ENCODE results near the gene FMR1NB.

DNA sequence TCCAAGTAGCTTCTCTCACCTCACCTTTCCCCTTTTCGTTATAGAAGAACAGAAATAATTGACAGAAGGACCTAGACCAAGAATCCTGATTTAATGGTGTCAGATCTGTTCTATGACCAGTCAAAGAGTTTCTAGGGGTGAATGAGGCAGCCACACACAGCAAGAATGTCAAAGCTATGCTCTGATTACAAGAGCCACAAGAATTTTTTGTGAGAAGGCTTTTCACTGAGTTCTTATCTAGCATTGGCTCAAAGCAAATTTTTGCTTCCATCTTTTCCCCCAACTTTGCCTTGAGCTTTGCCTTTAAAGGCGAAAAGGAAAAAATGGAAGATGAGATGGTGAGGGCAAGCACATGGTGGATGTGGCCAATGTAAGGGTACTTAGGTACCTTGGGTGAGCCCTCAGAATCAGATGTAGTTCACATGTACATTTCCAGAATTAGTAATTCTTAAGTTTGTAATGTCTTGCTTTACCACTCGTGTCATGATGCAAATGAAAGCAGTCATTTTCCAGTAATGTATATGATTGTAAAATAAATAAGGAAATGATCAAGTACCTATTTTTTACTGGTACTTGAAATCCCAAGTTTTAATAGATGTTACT, 45.9 kb upstream of the FMR1NB start:
- TF ChIP-seq GATA2 (IDR thresholded peaks at IDR 0.05; ENCODE audit: low read depth, low read length) = no peak
- no peak for TF ChIP-seq GATA3 (IDR thresholded peaks at IDR 0.05; ENCODE audit: low read depth, low read length)

Measured in SH-SY5Y (cell line).